HepG2 (cell line): ENCODE measurements around the gene KATNAL2. TPM values are rescaled to one million over a fixed set of nuclear protein-coding genes. Genes with fewer than 3 reads are reported as not detected.
A peak's percentile ranks its signal among the peaks of the same experiment; 100 is the strongest.

Source experiments
- AGO1 ChIP-seq: fragments of 200-400 bp; formaldehyde crosslinking; IDR thresholded peaks from 2 replicates; pipeline ENCODE4 v1.6.1; 2017; ENCODE audit warnings: mild to moderate bottlenecking, low read depth, low read length, moderate library complexity; ENCODE audit not compliant: poor library complexity, severe bottlenecking
- CHCHD3 ChIP-seq: sonication (generic); formaldehyde crosslinking; IDR thresholded peaks from 2 replicates; pipeline ENCODE4 v1.8.0; 2022; ENCODE audit warnings: mild to moderate bottlenecking, missing genetic modification reagents, moderate library complexity
- FOXK1 ChIP-seq: sonication (generic); formaldehyde crosslinking; IDR thresholded peaks from 2 replicates; pipeline ENCODE4 v1.4.0; 2020; ENCODE audit warnings: low read depth, missing genetic modification reagents, borderline replicate concordance
- KLF13 ChIP-seq: sonication (generic); formaldehyde crosslinking; IDR thresholded peaks from 2 replicates; pipeline ENCODE4 v1.4.0; 2020; ENCODE audit warnings: mild to moderate bottlenecking, missing genetic modification reagents
- MAFK ChIP-seq, 2 experiments: IDR thresholded peaks in 1 of 2; conservative IDR thresholded peaks in 1 of 2; 2 replicates each; pipeline ENCODE4 v1.6.1; 2011; ENCODE audit warnings: improper control_type of control experiment in 2 of 2, low read length in 2 of 2
- MBNL3 ChIP-seq: fragments of 250-450 bp; sonication (Bioruptor Pico); conservative IDR thresholded peaks from 2 replicates; pipeline ENCODE4 v1.8.0; 2022; ENCODE audit warnings: mild to moderate bottlenecking, inconsistent platforms
- MTA1 ChIP-seq: sonication (generic); formaldehyde crosslinking; IDR thresholded peaks from 2 replicates; pipeline ENCODE4 v1.4.0; 2020; ENCODE audit warnings: missing genetic modification reagents, mild to moderate bottlenecking, borderline replicate concordance
- NFIB ChIP-seq: sonication (generic); formaldehyde crosslinking; IDR thresholded peaks from 2 replicates; pipeline ENCODE4 v1.9.0; 2021; ENCODE audit warnings: missing genetic modification reagents, mild to moderate bottlenecking, borderline replicate concordance
- NFIC ChIP-seq: IDR thresholded peaks from 2 replicates; pipeline ENCODE4 v1.6.1; 2012; ENCODE audit warnings: mild to moderate bottlenecking, low read length, inconsistent platforms
- PAF1 ChIP-seq: IDR thresholded peaks from 2 replicates; pipeline ENCODE4 v1.6.1; 2016; ENCODE audit warnings: missing genetic modification reagents, missing compliant biosample characterization
- SATB2 ChIP-seq: sonication (generic); formaldehyde crosslinking; IDR thresholded peaks from 2 replicates; pipeline ENCODE4 v1.5.0; 2020; ENCODE audit warnings: missing genetic modification reagents
- SNAPC2 ChIP-seq: sonication (generic); formaldehyde crosslinking; IDR thresholded peaks from 2 replicates; pipeline ENCODE4 v1.8.1; 2022; ENCODE audit warnings: mild to moderate bottlenecking, missing genetic modification reagents
- ZBTB43 ChIP-seq: sonication (generic); formaldehyde crosslinking; conservative IDR thresholded peaks from 2 replicates; pipeline ENCODE4 v1.4.0; 2020; ENCODE audit warnings: missing genetic modification reagents
- ZNF253 ChIP-seq: sonication (generic); formaldehyde crosslinking; IDR thresholded peaks from 2 replicates; pipeline ENCODE4 v1.8.0; 2022; ENCODE audit warnings: mild to moderate bottlenecking, missing genetic modification reagents, borderline replicate concordance
- ZNF263 ChIP-seq: sonication (generic); formaldehyde crosslinking; IDR thresholded peaks from 2 replicates; pipeline ENCODE4 v1.4.0; 2020; ENCODE audit warnings: missing genetic modification reagents
- ZNF318 ChIP-seq: sonication (generic); formaldehyde crosslinking; IDR thresholded peaks from 2 replicates; pipeline ENCODE4 v1.4.0; 2020; ENCODE audit warnings: mild to moderate bottlenecking, missing genetic modification reagents
- ZNF333 ChIP-seq: sonication (generic); formaldehyde crosslinking; IDR thresholded peaks from 2 replicates; pipeline ENCODE4 v1.4.0; 2020; ENCODE audit warnings: mild to moderate bottlenecking, missing genetic modification reagents, borderline replicate concordance
- ZNF580 ChIP-seq: IDR thresholded peaks from 2 replicates; pipeline ENCODE4 v1.6.1; 2016; ENCODE audit warnings: low read depth, borderline replicate concordance
- ZNF746 ChIP-seq: sonication (generic); formaldehyde crosslinking; IDR thresholded peaks from 2 replicates; pipeline ENCODE4 v1.8.0; 2022; ENCODE audit warnings: mild to moderate bottlenecking, missing genetic modification reagents
- ZNF772 ChIP-seq: sonication (generic); formaldehyde crosslinking; IDR thresholded peaks from 2 replicates; pipeline ENCODE4 v1.5.0; 2020; ENCODE audit warnings: mild to moderate bottlenecking, missing genetic modification reagents
- ZNF773 ChIP-seq: sonication (generic); formaldehyde crosslinking; IDR thresholded peaks from 2 replicates; pipeline ENCODE4 v1.4.0; 2020; ENCODE audit warnings: missing genetic modification reagents, borderline replicate concordance
- polyA plus RNA-seq, 8 experiments: library from polyadenylated mRNA; depleted of rRNA in 3 of 8; stranded (reverse) in 7 of 8; unstranded in 1 of 8; fragments of >200 nt; fragmentation: Illumina TruSeq in 4 of 8; extraction: Trizol in 4 of 8; gene quantifications; 2 replicates each; pipeline versions ENCODE4 v1.2.1 to v1.2.3, GENCODE V29; 2011 to 2016; ENCODE audit warnings: low read depth in 4 of 8, missing spikeins in 1 of 8, mixed read lengths in 1 of 8; ENCODE audit not compliant: insufficient read depth in 1 of 8
- total RNA-seq, 5 experiments: library from RNA; depleted of rRNA; stranded (reverse); fragments of >200 nt; fragmentation: Illumina TruSeq; extraction: Trizol; gene quantifications; 2 replicates each; pipeline ENCODE4 v1.2.3, GENCODE V29; 2016; ENCODE audit warnings: low read depth in 1 of 5

The KATNAL2 gene
- total and polyA plus RNA-seq, 2 of the 13 experiments (the other 11 are each of a cell fraction or from before 2014, with no cell fraction given), result not detected

GRCh38 chr18:46917108-46917802, at the start of gene KATNAL2, which contains the start of gene PIAS2 (continued):
- TF ChIP-seq NFIB (CRISPR knock-in tag) (no peak), ZNF746 (CRISPR knock-in tag) (no peak), ZNF773 (CRISPR knock-in tag) (no peak), KLF13 (CRISPR knock-in tag) (no peak), ZNF263 (CRISPR knock-in tag) (no peak), ZNF333 (CRISPR knock-in tag) (no peak), MTA1 (CRISPR knock-in tag) (no peak), AGO1 (no peak), CHCHD3 (CRISPR knock-in tag) (peak; percentile 66; the same call in 1 of the 2 replicates), NFIC (no peak), MAFK (conservative IDR thresholded peaks at IDR 0.05 in 1 of 2, IDR thresholded peaks at IDR 0.05 in 1 of 2; ENCODE audit: low read length in 2 of 2) (no peak), ZNF318 (CRISPR knock-in tag) (no peak), ZBTB43 (CRISPR knock-in tag) (no peak), SATB2 (CRISPR knock-in tag) (no peak), ZNF772 (CRISPR knock-in tag) (0 out of 2 replicates have a peak, but pooled peaks have one; percentile 19), ZNF580 (no peak), PAF1 (CRISPR knock-in tag) (no peak), ZNF253 (no peak), FOXK1 (CRISPR knock-in tag) (no peak), MBNL3 (CRISPR knock-in tag) (no peak), SNAPC2 (no peak)
